Esophagus muscularis mucosa (tissue), 4 donors: ENCODE data around the gene MRAP2. TPM values are rescaled to one million over a fixed set of nuclear protein-coding genes. Genes with fewer than 3 reads are reported as not detected.

Source experiments
- DNase-seq: peaks from one replicate; pipeline ENCODE4 v3.0.0-alpha.2; 2017; ENCODE audit errors: extremely low spot score
- H3K27ac ChIP-seq, 4 donors: fragments of 200-600 bp; sonication (generic); replicated peaks in 1 of 4; 1 replicate in 3 of 4; 2 replicates in 1 of 4; pipeline ENCODE4 v1.5.1; 2016 to 2019; ENCODE audit warnings: mild to moderate bottlenecking in 1 of 4
- H3K27me3 ChIP-seq, 4 donors: fragments of 200-600 bp; sonication (generic); one replicate each; pipeline versions ENCODE4 v1.5.1 to v1.6.0; 2016 to 2019
- H3K36me3 ChIP-seq, 4 donors: fragments of 200-600 bp; sonication (generic); one replicate each; pipeline ENCODE4 v1.5.1; 2016 to 2019
- H3K4me1 ChIP-seq, 4 donors: fragments of 200-600 bp; sonication (generic); one replicate each; pipeline ENCODE4 v1.5.1; 2016 to 2019
- H3K4me3 ChIP-seq, 4 donors: fragments of 200-600 bp; sonication (generic); 1 replicate in 2 of 4; 2 replicates in 2 of 4; pipeline ENCODE4 v1.5.1; 2016 to 2019; ENCODE audit warnings: mild to moderate bottlenecking in 4 of 4, moderate library complexity in 1 of 4
- H3K9me3 ChIP-seq, 4 donors: fragments of 200-600 bp; sonication (generic); 1 replicate in 3 of 4; 2 replicates in 1 of 4; pipeline ENCODE4 v1.5.1; 2016 to 2019
- EP300 ChIP-seq: sonication (generic); formaldehyde crosslinking; IDR thresholded peaks from one replicate; pipeline ENCODE4 v1.6.1; 2017; ENCODE audit warnings: antibody characterized with exemption
- POLR2A ChIP-seq: fragments of 450-650 bp; IDR thresholded peaks from one replicate; pipeline ENCODE4 v1.6.1; 2017; ENCODE audit warnings: antibody characterized with exemption, moderate library complexity, mild to moderate bottlenecking, low read depth
- POLR2AphosphoS5 ChIP-seq, 2 donors: sonication (generic); formaldehyde crosslinking; IDR thresholded peaks; one replicate each; pipeline ENCODE4 v1.6.1; 2017; ENCODE audit warnings: antibody characterized with exemption in 2 of 2
- WGBS: methylation state at CpG from one replicate; pipeline ENCODE4 v1.1.5; 2018; 5-methylcytosine and 5-hydroxymethylcytosine counted together
- intact Hi-C: fragments of 100-400 bp; cut with DNase I; formaldehyde crosslinking; loops from one replicate; pipeline ENCODE4 v1.15.1; 2023
- total RNA-seq, 4 donors: library from RNA; depleted of rRNA; stranded (reverse); fragments of >200 nt; gene quantifications; one replicate each; pipeline versions ENCODE4 v1.1.0 to v1.2.1, GENCODE V29; 2016
- TF ChIP-seq, protein P1 (sequence below), 3 experiments: fragments of 200-600 bp in 2 of 3; fragments of 450-650 bp in 1 of 3; sonication (generic) in 2 of 3; IDR thresholded peaks; one replicate each; pipeline ENCODE4 v1.5.1; 2017 to 2019; ENCODE audit warnings: antibody characterized with exemption in 3 of 3, mild to moderate bottlenecking in 2 of 3, moderate library complexity in 1 of 3

The MRAP2 gene
- total RNA-seq, 4 donors from 2014 or later, result 0.11 to 0.32 (median 0.17) TPM; not detected in 1

- H3K36me3 ChIP-seq, result peaks cover 4 to 46% (median 6%) of the 10 kb centered on the region in 4 donors
- no peak for DNase-seq
- H3K27ac ChIP-seq, result no peak overlapping the region
- no peaks in the 10 kb centered on the region for H3K4me1 ChIP-seq
- WGBS, result 93% methylated on average over 4 of the region's 4 CpGs
- TF ChIP-seq POLR2A, result no peak
- no peak overlapping the region for H3K4me3 ChIP-seq
- H3K27me3 ChIP-seq, result no peaks in the 10 kb centered on the region
- peaks cover 0 to 5% (median 0%) of the 10 kb centered on the region in 4 donors for H3K9me3 ChIP-seq
- intact Hi-C loops, result no loop called here
Observed at GRCh38 chr6:84136364-84137050, 102.9 kb downstream of the MRAP2 start.

GRCh38 chr6:84137051-84137375 is 103.4 kb downstream of the MRAP2 start:
- Histone ChIP-seq H3K36me3 (peaks cover 4 to 46% (median 7%) of the 10 kb centered on the region in 4 donors), H3K27ac (no peak overlapping the region), H3K4me3 (no peak overlapping the region), H3K27me3 (no peaks in the 10 kb centered on the region), H3K4me1 (no peaks in the 10 kb centered on the region), H3K9me3 (peaks cover 0 to 5% (median 0%) of the 10 kb centered on the region in 4 donors)
- WGBS, result 77% methylated on average over 5 of the region's 5 CpGs
- DNase-seq, result no peak
- intact Hi-C loops, result no loop called here
- TF ChIP-seq, protein P1, sequence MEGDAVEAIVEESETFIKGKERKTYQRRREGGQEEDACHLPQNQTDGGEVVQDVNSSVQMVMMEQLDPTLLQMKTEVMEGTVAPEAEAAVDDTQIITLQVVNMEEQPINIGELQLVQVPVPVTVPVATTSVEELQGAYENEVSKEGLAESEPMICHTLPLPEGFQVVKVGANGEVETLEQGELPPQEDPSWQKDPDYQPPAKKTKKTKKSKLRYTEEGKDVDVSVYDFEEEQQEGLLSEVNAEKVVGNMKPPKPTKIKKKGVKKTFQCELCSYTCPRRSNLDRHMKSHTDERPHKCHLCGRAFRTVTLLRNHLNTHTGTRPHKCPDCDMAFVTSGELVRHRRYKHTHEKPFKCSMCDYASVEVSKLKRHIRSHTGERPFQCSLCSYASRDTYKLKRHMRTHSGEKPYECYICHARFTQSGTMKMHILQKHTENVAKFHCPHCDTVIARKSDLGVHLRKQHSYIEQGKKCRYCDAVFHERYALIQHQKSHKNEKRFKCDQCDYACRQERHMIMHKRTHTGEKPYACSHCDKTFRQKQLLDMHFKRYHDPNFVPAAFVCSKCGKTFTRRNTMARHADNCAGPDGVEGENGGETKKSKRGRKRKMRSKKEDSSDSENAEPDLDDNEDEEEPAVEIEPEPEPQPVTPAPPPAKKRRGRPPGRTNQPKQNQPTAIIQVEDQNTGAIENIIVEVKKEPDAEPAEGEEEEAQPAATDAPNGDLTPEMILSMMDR (IDR thresholded peaks at IDR 0.05), result no peak
- TF ChIP-seq POLR2A (no peak), EP300 (no peak), POLR2AphosphoS5 (IDR thresholded peaks at IDR 0.05) (no peak)

DNA sequence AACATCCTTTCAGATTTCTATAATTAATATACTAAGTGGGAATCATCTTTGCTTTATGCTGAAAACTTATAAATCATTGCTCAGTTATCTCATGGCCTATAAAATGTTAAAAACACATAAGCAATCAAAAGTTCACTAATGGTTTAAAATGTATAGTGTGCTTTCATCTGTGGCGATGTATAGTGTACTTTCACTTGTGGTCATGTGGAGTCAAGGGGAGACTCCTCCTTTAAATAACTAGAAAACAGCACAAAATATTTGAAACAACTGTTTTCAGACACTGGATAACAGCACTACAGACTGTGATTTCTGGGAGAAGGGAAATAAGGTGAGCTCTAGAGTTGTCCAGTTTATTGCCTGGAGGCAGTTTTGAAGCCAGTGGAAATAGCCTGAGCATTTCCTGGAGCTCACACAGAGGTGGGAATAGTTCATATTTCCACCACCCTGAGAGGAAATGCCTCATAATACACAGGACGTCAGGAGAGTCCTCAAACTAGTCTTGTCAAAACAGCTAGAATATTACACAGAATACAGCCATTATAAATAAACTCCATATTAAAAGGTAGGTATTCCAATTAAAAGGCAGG is 104.5 kb downstream of the MRAP2 start:
- no peaks in the 10 kb centered on the region for H3K27me3 ChIP-seq
- 80% methylated on average over 2 of the region's 2 CpGs for WGBS
- H3K9me3 ChIP-seq, result peaks cover 0 to 5% (median 0%) of the 10 kb centered on the region in 4 donors
- H3K4me1 ChIP-seq, result no peaks in the 10 kb centered on the region
- TF ChIP-seq POLR2A, result no peak
- TF ChIP-seq, protein P1 (IDR thresholded peaks at IDR 0.05), result no peak
- no peak for TF ChIP-seq EP300
- TF ChIP-seq POLR2AphosphoS5 (IDR thresholded peaks at IDR 0.05), result no peak
- intact Hi-C loops, result no loop called here
- no peak for DNase-seq
- H3K36me3 ChIP-seq, result peaks cover 4 to 46% (median 7%) of the 10 kb centered on the region in 4 donors
- H3K4me3 ChIP-seq, result no peak overlapping the region
- H3K27ac ChIP-seq, result no peak overlapping the region

DNA sequence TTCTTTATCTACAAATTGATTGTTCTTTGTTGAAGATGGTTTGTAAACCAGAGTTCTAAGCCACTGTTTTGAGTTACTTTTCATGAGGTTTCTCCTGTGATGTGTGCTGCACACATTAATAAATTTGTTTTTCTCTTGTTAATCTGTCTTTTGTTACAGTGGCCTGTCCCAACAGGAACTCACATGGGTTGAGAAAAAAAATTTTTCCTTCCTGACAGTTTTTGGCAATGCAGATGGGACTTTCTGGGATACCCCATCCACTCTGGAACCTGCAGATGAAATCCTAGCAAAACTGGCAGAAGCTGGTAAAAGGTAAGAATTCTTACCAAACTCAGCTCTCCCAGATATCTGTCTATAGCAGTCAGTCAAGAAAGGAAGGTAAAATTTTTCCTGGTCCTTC is 105.7 kb downstream of the MRAP2 start:
- no peak overlapping the region for H3K4me3 ChIP-seq
- peaks cover 0 to 35% (median 5%) of the 10 kb centered on the region in 4 donors for H3K36me3 ChIP-seq
- DNase-seq, result no peak
- no peaks in the 10 kb centered on the region for H3K27me3 ChIP-seq
- H3K27ac ChIP-seq, result no peak overlapping the region
- no peaks in the 10 kb centered on the region for H3K4me1 ChIP-seq
- intact Hi-C loops, result no loop called here
- TF ChIP-seq POLR2AphosphoS5 (IDR thresholded peaks at IDR 0.05) (no peak), POLR2A (no peak), EP300 (no peak)
- TF ChIP-seq, protein P1 (IDR thresholded peaks at IDR 0.05), result no peak
- no peaks in the 10 kb centered on the region for H3K9me3 ChIP-seq

Other genes starting within 250 kb of the MRAP2 start
- gene RIPPLY2, start 180.4 kb upstream of the MRAP2 start, total RNA-seq, result not detected
- gene CYB5R4, start 174.1 kb upstream of the MRAP2 start, total RNA-seq, result 10 to 100 TPM in 3 of 4 donors, 1 to 10 TPM in 1; 9.7 to 15.4 (median 10.5) TPM
- gene CEP162, start 193.9 kb downstream of the MRAP2 start, total RNA-seq, result 1 to 10 TPM; 7.5 to 9.3 (median 7.8) TPM